Peyer's patch (tissue), 4 donors: ENCODE data around the gene UNKL.

ENCODE experiments used
- POLR2A ChIP-seq, 2 donors: fragments of 450-650 bp; IDR thresholded peaks; one replicate each; pipeline ENCODE4 v1.5.1; 2017; ENCODE audit warnings: antibody characterized with exemption in 2 of 2, mild to moderate bottlenecking in 2 of 2, moderate library complexity in 2 of 2
- TF ChIP-seq, protein P1 (sequence below), 6 experiments: fragments of 450-650 bp in 4 of 6; fragments of 200-600 bp in 2 of 6; sonication (generic) in 1 of 6; IDR thresholded peaks; one replicate each; pipeline ENCODE4 v1.5.1; 2017 to 2019; ENCODE audit warnings: antibody characterized with exemption in 6 of 6, mild to moderate bottlenecking in 3 of 6, moderate library complexity in 1 of 6

DNA sequence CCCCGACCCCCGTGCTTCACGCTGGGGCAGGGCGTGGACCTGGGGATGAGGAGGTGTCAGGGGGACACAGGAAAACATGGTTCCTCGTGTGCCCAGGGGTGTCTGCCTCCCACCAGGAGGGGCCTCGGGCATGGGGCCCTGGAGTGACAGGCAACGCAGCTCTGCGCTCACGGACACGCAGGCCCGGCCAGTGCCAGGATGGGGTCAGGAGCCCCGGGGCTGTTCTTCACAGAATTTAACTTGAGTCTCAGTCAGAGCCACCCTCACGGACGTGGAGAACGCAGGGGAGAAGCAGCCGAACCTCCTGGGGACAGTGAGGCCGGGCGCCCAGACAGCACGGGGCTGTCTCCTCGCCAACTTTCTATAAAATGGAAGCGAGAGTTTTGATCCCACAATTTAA lies 16.7 kb downstream of the UNKL start:
- TF ChIP-seq, protein P1, sequence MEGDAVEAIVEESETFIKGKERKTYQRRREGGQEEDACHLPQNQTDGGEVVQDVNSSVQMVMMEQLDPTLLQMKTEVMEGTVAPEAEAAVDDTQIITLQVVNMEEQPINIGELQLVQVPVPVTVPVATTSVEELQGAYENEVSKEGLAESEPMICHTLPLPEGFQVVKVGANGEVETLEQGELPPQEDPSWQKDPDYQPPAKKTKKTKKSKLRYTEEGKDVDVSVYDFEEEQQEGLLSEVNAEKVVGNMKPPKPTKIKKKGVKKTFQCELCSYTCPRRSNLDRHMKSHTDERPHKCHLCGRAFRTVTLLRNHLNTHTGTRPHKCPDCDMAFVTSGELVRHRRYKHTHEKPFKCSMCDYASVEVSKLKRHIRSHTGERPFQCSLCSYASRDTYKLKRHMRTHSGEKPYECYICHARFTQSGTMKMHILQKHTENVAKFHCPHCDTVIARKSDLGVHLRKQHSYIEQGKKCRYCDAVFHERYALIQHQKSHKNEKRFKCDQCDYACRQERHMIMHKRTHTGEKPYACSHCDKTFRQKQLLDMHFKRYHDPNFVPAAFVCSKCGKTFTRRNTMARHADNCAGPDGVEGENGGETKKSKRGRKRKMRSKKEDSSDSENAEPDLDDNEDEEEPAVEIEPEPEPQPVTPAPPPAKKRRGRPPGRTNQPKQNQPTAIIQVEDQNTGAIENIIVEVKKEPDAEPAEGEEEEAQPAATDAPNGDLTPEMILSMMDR (IDR thresholded peaks at IDR 0.05), result no peak
- TF ChIP-seq POLR2A (IDR thresholded peaks at IDR 0.05), result no peak
